GM18861 (cell line): ENCODE measurements around the gene USP17L19.
"Not testable (repeated sequence)": the region's sequence is repeated elsewhere in the genome, so short reads cannot be mapped to it uniquely, and the experiment has no call there.

ENCODE experiments used
- ATAC-seq: cut with Tn5 transposase; IDR thresholded peaks from one replicate; pipeline ENCODE4 v1.9.1; 2021; ENCODE audit not compliant: unreplicated experiment

Gene USP17L19, protein sequence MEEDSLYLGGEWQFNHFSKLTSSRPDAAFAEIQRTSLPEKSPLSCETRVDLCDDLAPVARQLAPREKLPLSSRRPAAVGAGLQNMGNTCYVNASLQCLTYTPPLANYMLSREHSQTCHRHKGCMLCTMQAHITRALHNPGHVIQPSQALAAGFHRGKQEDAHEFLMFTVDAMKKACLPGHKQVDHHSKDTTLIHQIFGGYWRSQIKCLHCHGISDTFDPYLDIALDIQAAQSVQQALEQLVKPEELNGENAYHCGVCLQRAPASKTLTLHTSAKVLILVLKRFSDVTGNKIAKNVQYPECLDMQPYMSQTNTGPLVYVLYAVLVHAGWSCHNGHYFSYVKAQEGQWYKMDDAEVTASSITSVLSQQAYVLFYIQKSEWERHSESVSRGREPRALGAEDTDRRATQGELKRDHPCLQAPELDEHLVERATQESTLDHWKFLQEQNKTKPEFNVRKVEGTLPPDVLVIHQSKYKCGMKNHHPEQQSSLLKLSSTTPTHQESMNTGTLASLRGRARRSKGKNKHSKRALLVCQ

DNA sequence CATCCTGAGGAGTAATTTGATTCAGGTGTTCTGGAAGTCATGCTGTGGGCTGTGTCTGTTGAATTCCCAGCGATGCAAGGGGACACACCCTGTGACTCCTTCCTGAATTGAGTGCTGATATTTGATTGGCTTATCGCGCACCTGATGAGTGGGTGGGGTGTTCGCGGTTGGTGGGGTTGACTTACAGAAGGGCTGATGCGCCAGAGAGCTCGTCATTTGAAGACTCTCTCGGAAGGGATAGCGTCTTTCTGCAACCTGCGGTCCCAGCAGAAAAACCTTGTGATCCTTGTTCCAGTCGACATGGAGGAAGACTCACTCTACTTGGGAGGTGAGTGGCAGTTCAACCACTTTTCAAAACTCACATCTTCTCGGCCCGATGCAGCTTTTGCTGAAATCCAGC lies at the start of gene USP17L19:
USP17L19 (plus strand) TSS at position 301 of the 400 bp plus-strand sequence; CDS start at position 301, 0 bp downstream.
- not testable (repeated sequence) for ATAC-seq

DNA sequence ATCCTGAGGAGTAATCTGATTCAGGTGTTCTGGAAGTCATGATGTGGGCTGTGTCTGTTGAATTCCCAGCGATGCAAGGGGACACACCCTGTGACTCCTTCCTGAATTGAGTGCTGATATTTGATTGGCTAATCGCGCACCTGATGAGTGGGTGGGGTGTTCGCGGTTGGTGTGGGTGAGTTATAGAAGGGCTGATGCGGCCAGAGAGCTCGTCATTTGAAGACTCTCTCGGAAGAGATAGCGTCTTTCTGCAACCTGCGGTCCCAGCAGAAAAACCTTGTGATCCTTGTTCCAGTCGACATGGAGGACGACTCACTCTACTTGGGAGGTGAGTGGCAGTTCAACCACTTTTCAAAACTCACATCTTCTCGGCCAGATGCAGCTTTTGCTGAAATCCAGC lies 42.8 kb upstream of the USP17L19 start, which contains the start of gene USP17L10:
USP17L10 (plus strand) TSS at position 301 of the 400 bp plus-strand sequence; CDS start at position 301, 0 bp downstream.
- ATAC-seq = not testable (repeated sequence)

DNA sequence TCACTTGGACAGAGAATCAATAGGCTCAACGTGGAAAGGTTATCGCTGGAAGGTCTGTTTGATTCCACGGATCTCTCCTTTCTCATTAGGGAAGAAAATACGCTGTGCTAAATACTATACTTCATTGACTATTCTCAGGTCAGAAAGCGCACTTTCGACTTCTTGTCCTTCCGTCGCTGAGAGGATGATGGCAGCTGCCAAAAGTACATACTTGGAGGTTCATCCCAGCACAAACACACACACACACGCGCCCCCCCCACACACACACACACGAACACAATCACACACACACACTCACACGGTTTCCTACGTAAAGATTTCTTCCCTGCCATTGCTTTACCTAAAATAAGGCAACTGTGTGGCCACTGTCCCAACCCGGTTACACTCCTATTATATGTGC lies 38.5 kb upstream of the USP17L19 start:
- ATAC-seq = not testable (repeated sequence)

DNA sequence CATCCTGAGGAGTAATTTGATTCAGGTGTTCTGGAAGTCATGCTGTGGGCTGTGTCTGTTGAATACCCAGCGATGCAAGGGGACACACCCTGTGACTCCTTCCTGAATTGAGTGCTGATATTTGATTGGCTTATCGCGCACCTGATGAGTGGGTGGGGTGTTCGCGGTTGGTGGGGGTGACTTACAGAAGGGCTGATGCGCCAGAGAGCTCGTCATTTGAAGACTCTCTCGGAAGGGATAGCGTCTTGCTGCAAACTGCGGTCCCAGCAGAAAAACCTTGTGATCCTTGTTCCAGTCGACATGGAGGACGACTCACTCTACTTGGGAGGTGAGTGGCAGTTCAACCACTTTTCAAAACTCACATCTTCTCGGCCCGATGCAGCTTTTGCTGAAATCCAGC lies 38.1 kb upstream of the USP17L19 start, which contains the start of gene USP17L11:
USP17L11 (plus strand) TSS at position 301 of the 400 bp plus-strand sequence; CDS start at position 301, 0 bp downstream.
- ATAC-seq = not testable (repeated sequence)

DNA sequence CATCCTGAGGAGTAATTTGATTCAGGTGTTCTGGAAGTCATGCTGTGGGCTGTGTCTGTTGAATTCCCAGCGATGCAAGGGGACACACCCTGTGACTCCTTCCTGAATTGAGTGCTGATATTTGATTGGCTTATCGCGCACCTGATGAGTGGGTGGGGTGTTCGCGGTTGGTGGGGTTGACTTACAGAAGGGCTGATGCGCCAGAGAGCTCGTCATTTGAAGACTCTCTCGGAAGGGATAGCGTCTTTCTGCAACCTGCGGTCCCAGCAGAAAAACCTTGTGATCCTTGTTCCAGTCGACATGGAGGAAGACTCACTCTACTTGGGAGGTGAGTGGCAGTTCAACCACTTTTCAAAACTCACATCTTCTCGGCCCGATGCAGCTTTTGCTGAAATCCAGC lies 33.3 kb upstream of the USP17L19 start, which contains the start of gene USP17L12:
USP17L12 (plus strand) TSS at position 301 of the 400 bp plus-strand sequence; CDS start at position 301, 0 bp downstream.
- ATAC-seq = not testable (repeated sequence)

DNA sequence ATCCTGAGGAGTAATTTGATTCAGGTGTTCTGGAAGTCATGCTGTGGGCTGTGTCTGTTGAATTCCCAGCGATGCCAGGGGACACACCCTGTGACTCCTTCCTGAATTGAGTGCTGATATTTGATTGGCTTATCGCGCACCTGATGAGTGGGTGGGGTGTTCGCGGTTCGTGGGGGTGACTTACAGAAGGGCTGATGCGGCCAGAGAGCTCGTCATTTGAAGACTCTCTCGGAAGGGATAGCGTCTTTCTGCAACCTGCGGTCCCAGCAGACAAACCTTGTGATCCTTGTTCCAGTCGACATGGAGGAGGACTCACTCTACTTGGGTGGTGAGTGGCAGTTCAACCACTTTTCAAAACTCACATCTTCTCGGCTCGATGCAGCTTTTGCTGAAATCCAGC lies 28.6 kb upstream of the USP17L19 start, which contains the start of gene USP17L13:
USP17L13 (plus strand) TSS at position 301 of the 400 bp plus-strand sequence; CDS start at position 301, 0 bp downstream.
- ATAC-seq = not testable (repeated sequence)

DNA sequence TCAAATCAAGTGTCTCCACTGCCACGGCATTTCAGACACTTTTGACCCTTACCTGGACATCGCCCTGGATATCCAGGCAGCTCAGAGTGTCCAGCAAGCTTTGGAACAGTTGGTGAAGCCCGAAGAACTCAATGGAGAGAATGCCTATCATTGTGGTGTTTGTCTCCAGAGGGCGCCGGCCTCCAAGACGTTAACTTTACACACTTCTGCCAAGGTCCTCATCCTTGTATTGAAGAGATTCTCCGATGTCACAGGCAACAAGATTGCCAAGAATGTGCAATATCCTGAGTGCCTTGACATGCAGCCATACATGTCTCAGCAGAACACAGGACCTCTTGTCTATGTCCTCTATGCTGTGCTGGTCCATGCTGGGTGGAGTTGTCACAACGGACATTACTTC lies 22.9 kb upstream of the USP17L19 start:
- not testable (repeated sequence) for ATAC-seq

DNA sequence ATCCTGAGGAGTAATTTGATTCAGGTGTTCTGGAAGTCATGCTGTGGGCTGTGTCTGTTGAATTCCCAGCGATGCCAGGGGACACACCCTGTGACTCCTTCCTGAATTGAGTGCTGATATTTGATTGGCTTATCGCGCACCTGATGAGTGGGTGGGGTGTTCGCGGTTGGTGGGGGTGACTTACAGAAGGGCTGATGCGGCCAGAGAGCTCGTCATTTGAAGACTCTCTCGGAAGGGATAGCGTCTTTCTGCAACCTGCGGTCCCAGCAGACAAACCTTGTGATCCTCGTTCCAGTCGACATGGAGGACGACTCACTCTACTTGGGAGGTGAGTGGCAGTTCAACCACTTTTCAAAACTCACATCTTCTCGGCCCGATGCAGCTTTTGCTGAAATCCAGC lies 19.1 kb upstream of the USP17L19 start, which contains the start of gene USP17L15:
USP17L15 (plus strand) TSS at position 301 of the 400 bp plus-strand sequence; CDS start at position 301, 0 bp downstream.
- ATAC-seq = not testable (repeated sequence)

DNA sequence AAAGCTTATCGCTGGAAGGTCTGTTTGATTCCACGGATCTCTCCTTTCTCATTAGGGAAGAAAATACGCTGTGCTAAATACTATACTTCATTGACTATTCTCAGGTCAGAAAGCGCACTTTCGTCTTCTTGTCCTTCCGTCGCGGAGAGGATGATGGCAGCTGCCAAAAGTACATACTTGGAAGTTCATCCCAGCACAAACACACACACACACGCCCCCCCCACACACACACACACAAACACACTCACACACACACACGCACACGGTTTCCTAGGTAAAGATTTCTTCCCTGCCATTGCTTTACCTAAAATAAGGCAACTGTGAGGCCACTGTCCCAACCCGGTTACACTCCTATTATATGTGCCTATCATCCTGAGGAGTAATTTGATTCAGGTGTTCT lies 14.7 kb upstream of the USP17L19 start:
- not testable (repeated sequence) for ATAC-seq

DNA sequence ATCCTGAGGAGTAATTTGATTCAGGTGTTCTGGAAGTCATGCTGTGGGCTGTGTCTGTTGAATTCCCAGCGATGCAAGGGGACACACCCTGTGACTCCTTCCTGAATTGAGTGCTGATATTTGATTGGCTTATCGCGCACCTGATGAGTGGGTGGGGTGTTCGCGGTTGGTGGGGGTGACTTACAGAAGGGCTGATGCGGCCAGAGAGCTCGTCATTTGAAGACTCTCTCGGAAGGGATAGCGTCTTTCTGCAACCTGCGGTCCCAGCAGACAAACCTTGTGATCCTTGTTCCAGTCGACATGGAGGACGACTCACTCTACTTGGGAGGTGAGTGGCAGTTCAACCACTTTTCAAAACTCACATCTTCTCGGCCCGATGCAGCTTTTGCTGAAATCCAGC lies 9.6 kb upstream of the USP17L19 start, which contains the start of gene USP17L17:
USP17L17 (plus strand) TSS at position 301 of the 400 bp plus-strand sequence; CDS start at position 301, 0 bp downstream.
- ATAC-seq = not testable (repeated sequence)

DNA sequence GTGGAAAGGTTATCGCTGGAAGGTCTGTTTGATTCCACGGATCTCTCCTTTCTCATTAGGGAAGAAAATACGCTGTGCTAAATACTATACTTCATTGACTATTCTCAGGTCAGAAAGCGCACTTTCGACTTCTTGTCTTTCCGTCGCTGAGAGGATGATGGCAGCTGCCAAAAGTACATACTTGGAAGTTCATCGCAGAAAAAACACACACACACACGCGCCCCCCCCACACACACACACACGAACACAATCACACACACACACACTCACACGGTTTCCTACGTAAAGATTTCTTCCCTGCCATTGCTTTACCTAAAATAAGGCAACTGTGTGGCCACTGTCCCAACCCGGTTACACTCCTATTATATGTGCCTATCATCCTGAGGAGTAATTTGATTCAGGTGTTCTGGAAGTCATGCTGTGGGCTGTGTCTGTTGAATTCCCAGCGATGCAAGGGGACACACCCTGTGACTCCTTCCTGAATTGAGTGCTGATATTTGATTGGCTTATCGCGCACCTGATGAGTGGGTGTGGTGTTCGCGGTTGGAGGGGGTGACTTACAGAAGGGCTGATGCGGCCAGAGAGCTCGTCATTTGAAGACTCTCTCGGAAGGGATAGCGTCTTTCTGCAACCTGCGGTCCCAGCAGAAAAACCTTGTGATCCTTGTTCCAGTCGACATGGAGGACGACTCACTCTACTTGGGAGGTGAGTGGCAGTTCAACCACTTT lies 5.1 kb upstream of the USP17L19 start, which contains the start of gene USP17L18:
USP17L18 (plus strand) TSS at position 678 of the 728 bp plus-strand sequence; CDS start at position 678, 0 bp downstream.
- ATAC-seq = not testable (repeated sequence)

DNA sequence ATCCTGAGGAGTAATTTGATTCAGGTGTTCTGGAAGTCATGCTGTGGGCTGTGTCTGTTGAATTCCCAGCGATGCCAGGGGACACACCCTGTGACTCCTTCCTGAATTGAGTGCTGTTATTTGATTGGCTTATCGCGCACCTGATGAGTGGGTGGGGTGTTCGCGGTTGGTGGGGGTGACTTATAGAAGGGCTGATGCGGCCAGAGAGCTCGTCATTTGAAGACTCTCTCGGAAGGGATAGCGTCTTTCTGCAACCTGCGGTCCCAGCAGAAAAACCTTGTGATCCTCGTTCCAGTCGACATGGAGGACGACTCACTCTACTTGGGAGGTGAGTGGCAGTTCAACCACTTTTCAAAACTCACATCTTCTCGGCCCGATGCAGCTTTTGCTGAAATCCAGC lies 4.6 kb downstream of the USP17L19 start, which contains the start of gene USP17L20:
USP17L20 (plus strand) TSS at position 301 of the 400 bp plus-strand sequence; CDS start at position 301, 0 bp downstream.
- not testable (repeated sequence) for ATAC-seq

DNA sequence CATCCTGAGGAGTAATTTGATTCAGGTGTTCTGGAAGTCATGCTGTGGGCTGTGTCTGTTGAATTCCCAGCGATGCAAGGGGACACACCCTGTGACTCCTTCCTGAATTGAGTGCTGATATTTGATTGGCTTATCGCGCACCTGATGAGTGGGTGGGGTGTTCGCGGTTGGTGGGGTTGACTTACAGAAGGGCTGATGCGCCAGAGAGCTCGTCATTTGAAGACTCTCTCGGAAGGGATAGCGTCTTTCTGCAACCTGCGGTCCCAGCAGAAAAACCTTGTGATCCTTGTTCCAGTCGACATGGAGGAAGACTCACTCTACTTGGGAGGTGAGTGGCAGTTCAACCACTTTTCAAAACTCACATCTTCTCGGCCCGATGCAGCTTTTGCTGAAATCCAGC lies 9.4 kb downstream of the USP17L19 start, which contains the start of gene USP17L21:
USP17L21 (plus strand) TSS at position 301 of the 400 bp plus-strand sequence; CDS start at position 301, 0 bp downstream.
- ATAC-seq = not testable (repeated sequence)

DNA sequence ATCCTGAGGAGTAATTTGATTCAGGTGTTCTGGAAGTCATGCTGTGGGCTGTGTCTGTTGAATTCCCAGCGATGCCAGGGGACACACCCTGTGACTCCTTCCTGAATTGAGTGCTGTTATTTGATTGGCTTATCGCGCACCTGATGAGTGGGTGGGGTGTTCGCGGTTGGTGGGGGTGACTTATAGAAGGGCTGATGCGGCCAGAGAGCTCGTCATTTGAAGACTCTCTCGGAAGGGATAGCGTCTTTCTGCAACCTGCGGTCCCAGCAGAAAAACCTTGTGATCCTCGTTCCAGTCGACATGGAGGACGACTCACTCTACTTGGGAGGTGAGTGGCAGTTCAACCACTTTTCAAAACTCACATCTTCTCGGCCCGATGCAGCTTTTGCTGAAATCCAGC lies 14.1 kb downstream of the USP17L19 start, which contains the start of gene USP17L22:
USP17L22 (plus strand) TSS at position 301 of the 400 bp plus-strand sequence; CDS start at position 301, 0 bp downstream.
- ATAC-seq = not testable (repeated sequence)

DNA sequence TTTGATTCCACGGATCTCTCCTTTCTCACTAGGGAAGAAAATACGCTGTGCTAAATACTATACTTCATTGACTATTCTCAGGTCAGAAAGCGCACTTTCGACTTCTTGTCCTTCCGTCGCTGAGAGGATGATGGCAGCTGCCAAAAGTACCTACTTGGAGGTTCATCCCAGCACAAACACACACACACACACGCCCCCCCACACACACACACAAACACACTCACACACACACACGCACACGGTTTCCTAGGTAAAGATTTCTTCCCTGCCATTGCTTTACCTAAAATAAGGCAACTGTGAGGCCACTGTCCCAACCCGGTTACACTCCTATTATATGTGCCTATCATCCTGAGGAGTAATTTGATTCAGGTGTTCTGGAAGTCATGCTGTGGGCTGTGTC lies 18.5 kb downstream of the USP17L19 start:
- not testable (repeated sequence) for ATAC-seq
